Lung (tissue), 12 donors: Measurements from ENCODE around the gene CARF. TPM values are rescaled to one million over a fixed set of nuclear protein-coding genes. Genes with fewer than 3 reads are reported as not detected.
"Not testable (repeated sequence)": the region's sequence is repeated elsewhere in the genome, so short reads cannot be mapped to it uniquely, and the experiment has no call there.

Experiments used
- ATAC-seq: fragments of 200-7000 bp; cut with Tn5 transposase; one replicate; pipeline ENCODE4 v1.9.1; 2020; ENCODE audit warnings: moderate number of reproducible peaks; ENCODE audit not compliant: insufficient read depth, low FRiP score
- DNase-seq, 3 donors: peaks; one replicate each; pipeline ENCODE4 v3.0.0-alpha.2; 2013 to 2017
- H3K27ac ChIP-seq, 2 donors: one replicate each; pipeline ENCODE4 v1.5.1; 2013; ENCODE audit warnings: mild to moderate bottlenecking in 2 of 2, moderate library complexity in 2 of 2, control low read depth in 1 of 2, inconsistent platforms in 1 of 2, low read depth in 1 of 2, low read length in 1 of 2
- H3K27me3 ChIP-seq, 3 donors: one replicate each; pipeline ENCODE4 v1.5.1; 2013; ENCODE audit warnings: low read length in 2 of 3; ENCODE audit not compliant: control insufficient read depth in 3 of 3, insufficient read depth in 3 of 3
- H3K36me3 ChIP-seq, 4 donors: one replicate each; pipeline ENCODE4 v1.5.1; 2013; ENCODE audit warnings: low read length in 4 of 4, mild to moderate bottlenecking in 1 of 4, moderate library complexity in 1 of 4; ENCODE audit not compliant: control insufficient read depth in 4 of 4, insufficient read depth in 4 of 4
- H3K4me1 ChIP-seq, 5 donors: one replicate each; pipeline ENCODE4 v1.5.1; 2013; ENCODE audit warnings: low read length in 5 of 5, mild to moderate bottlenecking in 2 of 5, moderate library complexity in 1 of 5; ENCODE audit not compliant: control insufficient read depth in 5 of 5, insufficient read depth in 5 of 5
- H3K4me3 ChIP-seq: one replicate; pipeline ENCODE4 v1.5.1; 2013; ENCODE audit warnings: mild to moderate bottlenecking, control low read depth, moderate library complexity
- H3K9ac ChIP-seq, 2 donors: one replicate each; pipeline ENCODE4 v1.5.1; 2013; ENCODE audit warnings: low read length in 2 of 2, control low read depth in 1 of 2; ENCODE audit not compliant: insufficient read depth in 1 of 2
- H3K9me3 ChIP-seq, 4 donors: one replicate each; pipeline ENCODE4 v1.5.1; 2013; ENCODE audit warnings: low read length in 3 of 4, mild to moderate bottlenecking in 1 of 4, moderate library complexity in 1 of 4; ENCODE audit not compliant: control insufficient read depth in 4 of 4, insufficient read depth in 3 of 4
- CTCF ChIP-seq: IDR thresholded peaks from 2 replicates; pipeline ENCODE4 v1.5.1; 2012; ENCODE audit warnings: mild to moderate bottlenecking; ENCODE audit errors: control extremely low read depth, extremely low read depth
- WGBS, 2 donors: extraction: QIAGEN DNeasy Blood & Tissue Kit; methylation state at CpG; one replicate each; pipeline ENCODE4 v1.1.7; 2013; 5-methylcytosine and 5-hydroxymethylcytosine counted together
- polyA plus RNA-seq, 2 donors: library from polyadenylated mRNA; stranded (reverse); fragments of 200-250 nt; gene quantifications; one replicate each; pipeline ENCODE4 v1.2.1, GENCODE V29; 2013
- total RNA-seq, 2 donors: library from RNA; depleted of rRNA in 1 of 2; stranded (reverse); fragments of >200 nt in 1 of 2; gene quantifications; one replicate each; pipeline ENCODE4 v1.2.1, GENCODE V29; 2014 to 2021
- donor health status: control.
- donor health status: control.
- donor health status: Bipolar disorder and iron deficiency.
- donor health status: healthy.
- donor health status: DM: yes; HTN: yes; CAD: no.

Gene CARF
- total and polyA plus RNA-seq, 4 donors, result 1.8 to 20.0 (median 5.3) TPM

- H3K4me1 ChIP-seq, result peaks cover 0 to 11% (median 5%) of the 10 kb centered on the region in 5 donors
- DNase-seq, result no peak
- H3K36me3 ChIP-seq, result peaks cover 0 to 5% (median 3%) of the 10 kb centered on the region in 4 donors
- no peak overlapping the region for H3K27ac ChIP-seq
- no peaks in the 10 kb centered on the region for H3K9me3 ChIP-seq
- no peaks in the 10 kb centered on the region for H3K27me3 ChIP-seq
- ATAC-seq, result no peak
- peak overlapping the region in 1 of 2 donors; percentile 91 for H3K9ac ChIP-seq
- no peak overlapping the region for H3K4me3 ChIP-seq
- WGBS, 2 donors, result 13 to 15% methylated on average over 3 of the region's 3 CpGs
- no peak for TF ChIP-seq CTCF
Measured at GRCh38 chr2:202910698-202911097, 1.4 kb upstream of the CARF start.

DNA sequence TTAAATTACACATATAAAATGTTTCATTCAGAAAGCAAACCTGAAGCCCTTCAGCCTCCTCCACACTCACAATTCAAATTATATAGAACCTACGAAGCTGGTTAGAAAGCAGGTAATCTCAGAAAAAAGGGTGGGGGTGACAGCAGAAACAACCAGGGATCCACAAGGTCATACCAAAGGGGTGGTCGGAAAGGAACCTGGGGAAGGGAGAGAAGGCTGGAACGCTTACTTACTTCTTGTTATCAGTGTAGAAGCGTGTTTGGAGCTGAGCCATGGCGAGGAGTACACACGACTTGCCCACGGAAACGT is 918 bp upstream of the CARF start:
- peaks cover 0 to 4% (median 2%) of the 10 kb centered on the region in 4 donors for H3K36me3 ChIP-seq
- 0% methylated on average over 8 of the region's 8 CpGs for WGBS, 2 donors
- no peak for DNase-seq
- ATAC-seq, result peak; percentile 7
- H3K27me3 ChIP-seq, result no peaks in the 10 kb centered on the region
- peak overlapping the region; percentile 58 to 91 for H3K9ac ChIP-seq
- H3K4me1 ChIP-seq, result peaks cover 0 to 11% (median 5%) of the 10 kb centered on the region in 5 donors
- H3K27ac ChIP-seq, result peak overlapping the region; percentile 69 to 98
- H3K4me3 ChIP-seq, result peak overlapping the region; percentile 62
- H3K9me3 ChIP-seq, result no peaks in the 10 kb centered on the region
- no peak for TF ChIP-seq CTCF

GRCh38 chr2:202912342-202913201 is 497 bp downstream of the CARF start:
- WGBS, 2 donors, result 1 to 4% methylated on average over 8 to 23 of the region's 49 CpGs
- H3K27me3 ChIP-seq, H3K9me3 ChIP-seq, H3K36me3 ChIP-seq: not testable (repeated sequence)
- peak overlapping the region in 1 of 2 donors; percentile 91 for H3K9ac ChIP-seq
- peak overlapping the region; percentile 84 to 98 for H3K27ac ChIP-seq
- peak overlapping the region; percentile 50 for H3K4me3 ChIP-seq
- peaks cover 0 to 11% (median 5%) of the 10 kb centered on the region in 5 donors for H3K4me1 ChIP-seq
- peak; percentile 79 for ATAC-seq
- DNase-seq, result peak in 2 of 3 donors; percentile 10 to 48

GRCh38 chr2:202918860-202919259 is 6.8 kb downstream of the CARF start:
- H3K36me3 ChIP-seq, result peaks cover 8 to 17% (median 9%) of the 10 kb centered on the region in 4 donors
- ATAC-seq, result no peak
- WGBS, 2 donors, result 91 to 92% methylated on average over 1 of the region's 1 CpG
- no peaks in the 10 kb centered on the region for H3K9me3 ChIP-seq
- H3K27me3 ChIP-seq, result no peaks in the 10 kb centered on the region
- DNase-seq, result no peak
- no peaks in the 10 kb centered on the region for H3K4me1 ChIP-seq
- no peak overlapping the region for H3K9ac ChIP-seq
- no peak for TF ChIP-seq CTCF
- H3K4me3 ChIP-seq, result no peak overlapping the region
- H3K27ac ChIP-seq, result no peak overlapping the region
